Pancreas (tissue), 10 donors: ENCODE measurements around the gene CDH4. TPM values are rescaled to one million over a fixed set of nuclear protein-coding genes. Genes with fewer than 3 reads are reported as not detected.

Source experiments
- ATAC-seq, 4 donors: fragments of 200-7000 bp; cut with Tn5 transposase; one replicate each; pipeline versions ENCODE4 v1.8.0 to v1.9.1; 2020; ENCODE audit warnings: mild to moderate bottlenecking in 4 of 4, moderate library complexity in 4 of 4
- DNase-seq, 6 donors: peaks; one replicate each; pipeline ENCODE4 v3.0.0-alpha.2; 2020
- FAIRE-seq: peaks from 2 replicates; lab custom pipeline; 2012; peaks lifted over from hg19 to GRCh38; lab: Jason Lieb, UNC
- H3K27ac ChIP-seq, 4 donors: fragments of 200-600 bp; sonication (generic); 1 replicate in 3 of 4; 2 replicates in 1 of 4; pipeline versions ENCODE4 v1.5.0 to v1.8.0; 2020
- H3K27me3 ChIP-seq, 4 donors: fragments of 200-600 bp; one replicate each; pipeline ENCODE4 v1.8.0; 2021
- H3K36me3 ChIP-seq, 3 donors: fragments of 200-600 bp; sonication (generic) in 1 of 3; one replicate each; pipeline versions ENCODE4 v1.5.0 to v1.8.0; 2020 to 2021
- H3K4me1 ChIP-seq, 3 donors: fragments of 200-600 bp; one replicate each; pipeline ENCODE4 v1.8.0; 2021
- H3K4me3 ChIP-seq, 4 donors: fragments of 200-600 bp; sonication (generic) in 2 of 4; one replicate each; pipeline versions ENCODE4 v1.5.0 to v1.8.0; 2020 to 2021
- H3K9me3 ChIP-seq, 4 donors: fragments of 200-600 bp; one replicate each; pipeline ENCODE4 v1.8.0; 2021
- CTCF ChIP-seq, 4 donors: fragments of 200-600 bp; sonication (generic) in 3 of 4; IDR thresholded peaks; one replicate each; pipeline versions ENCODE4 v1.5.0 to v1.8.0; 2021; ENCODE audit warnings: antibody characterized with exemption in 4 of 4
- WGBS, 2 donors: extraction: QIAGEN DNeasy Blood & Tissue Kit; methylation state at CpG; one replicate each; pipeline ENCODE4 v1.1.7; 2013; 5-methylcytosine and 5-hydroxymethylcytosine counted together
- intact Hi-C, 3 donors: fragments of 100-400 bp; cut with DNase I; formaldehyde crosslinking; loops; one replicate each; pipeline versions ENCODE4 v1.11.1 to v1.14.2; 2022
- polyA plus RNA-seq, 2 donors: library from polyadenylated mRNA; stranded (reverse); fragments of 200-250 nt; gene quantifications; one replicate each; pipeline ENCODE4 v1.2.3, GENCODE V29; 2013
- total RNA-seq, 6 donors: library from RNA; stranded (reverse); fragmentation: NEBNext Ultra II Directional in 4 of 6; extraction: Animal tissue kit (Norgen Biotek cat#: 25700) in 4 of 6; gene quantifications; one replicate each; pipeline versions ENCODE4 v1.2.1 to v1.2.4, GENCODE V29; 2021 to 2023
- donor health status: healthy with polysubstance abuse.
- donor health status: DM: no; HTN: no; CAD: no; lungs with moderate emphysema.
- donor health status: DM: no; HTN: no; CAD: no.
- donor health status: control.
- donor health status: control.
- donor health status: Bipolar disorder and iron deficiency.
- donor health status: DM: yes; HTN: yes; CAD: no.
- donor health status: DM: no; HTN: no; CAD: no.
- donor health status: DM: no; HTN: no; CAD: no.
- donor health status: DM: yes; HTN: yes; CAD: no.

The CDH4 gene
- total and polyA plus RNA-seq, 8 donors = 0.04 to 1.4 (median 0.27) TPM

GRCh38 chr20:61252601-61253263, 671 bp downstream of the CDH4 start:
- intact Hi-C loops = no loop called here
- WGBS, 2 donors = 1% methylated on average over 53 to 87 of the region's 87 CpGs
- Histone ChIP-seq H3K27ac (no peak overlapping the region), H3K4me1 (no peaks in the 10 kb centered on the region), H3K27me3 (peaks cover 0 to 19% (median 2%) of the 10 kb centered on the region in 4 donors), H3K4me3 (peak overlapping the region; percentile 8 to 47 (median 20)), H3K36me3 (no peaks in the 10 kb centered on the region), H3K9me3 (no peaks in the 10 kb centered on the region)
- peak in 1 of 6 donors; percentile 65 for DNase-seq
- peak in 3 of 4 donors; percentile 25 to 58 (median 51) for ATAC-seq
- no peak for TF ChIP-seq CTCF (IDR thresholded peaks at IDR 0.05)
- FAIRE-seq = no peak

GRCh38 chr20:61253264-61253639, 1.2 kb downstream of the CDH4 start:
- no peaks in the 10 kb centered on the region for H3K9me3 ChIP-seq
- 1 to 2% methylated on average over 35 to 51 of the region's 51 CpGs for WGBS, 2 donors
- no peaks in the 10 kb centered on the region for H3K4me1 ChIP-seq
- peak overlapping the region; percentile 8 to 47 (median 20) for H3K4me3 ChIP-seq
- no peak overlapping the region for H3K27ac ChIP-seq
- no peak for TF ChIP-seq CTCF (IDR thresholded peaks at IDR 0.05)
- ATAC-seq (peak in 2 of 4 donors; percentile 65 to 69), FAIRE-seq (no peak), DNase-seq (peak in 1 of 6 donors; percentile 61)
- peaks cover 0 to 19% (median 2%) of the 10 kb centered on the region in 4 donors for H3K27me3 ChIP-seq
- H3K36me3 ChIP-seq = no peaks in the 10 kb centered on the region
- intact Hi-C loops = no loop called here

- FAIRE-seq = no peak
- no peak for TF ChIP-seq CTCF (IDR thresholded peaks at IDR 0.05)
- H3K27me3 ChIP-seq = peaks cover 0 to 19% (median 2%) of the 10 kb centered on the region in 4 donors
- intact Hi-C loops = no loop called here
- peak in 3 of 4 donors; percentile 32 to 61 (median 40) for ATAC-seq
- no peaks in the 10 kb centered on the region for H3K36me3 ChIP-seq
- H3K4me3 ChIP-seq = peak overlapping the region; percentile 8 to 47 (median 20)
- H3K4me1 ChIP-seq = no peaks in the 10 kb centered on the region
- 16 to 23% methylated on average over 45 to 62 of the region's 62 CpGs for WGBS, 2 donors
- no peaks in the 10 kb centered on the region for H3K9me3 ChIP-seq
- DNase-seq = peak in 1 of 6 donors; percentile 76
- no peak overlapping the region for H3K27ac ChIP-seq
These were observed 1.8 kb downstream of the CDH4 start for GRCh38 chr20:61253640-61254511.

- 63 to 82% methylated on average over 11 of the region's 11 CpGs for WGBS, 2 donors
- ATAC-seq = no peak
- Histone ChIP-seq H3K36me3 (no peaks in the 10 kb centered on the region), H3K4me3 (no peak overlapping the region), H3K27me3 (peaks cover 0 to 14% (median 2%) of the 10 kb centered on the region in 4 donors), H3K27ac (no peak overlapping the region), H3K4me1 (no peaks in the 10 kb centered on the region), H3K9me3 (no peaks in the 10 kb centered on the region)
- FAIRE-seq = no peak
- no peak for TF ChIP-seq CTCF (IDR thresholded peaks at IDR 0.05)
- DNase-seq = no peak
- intact Hi-C loops = no loop called here
These were observed 3.0 kb downstream of the CDH4 start for GRCh38 chr20:61254881-61255626.
